ENCODE measurements around the gene LYZL4.

- TF ChIP-seq POLR2A (IDR thresholded peaks at IDR 0.05) (no peak), CTCF (IDR thresholded peaks at IDR 0.05) (no peak)
Observed at GRCh38 chr3:42447481-42447880, 37.1 kb upstream of the LYZL4 start.

All from right lobe of liver (tissue), 4 donors.